Pancreas (tissue), 10 donors: ENCODE results near the gene TNFRSF14. TPM values are rescaled to one million over a fixed set of nuclear protein-coding genes. Genes with fewer than 3 reads are reported as not detected.

Experiments used
- ATAC-seq, 4 donors: fragments of 200-7000 bp; cut with Tn5 transposase; one replicate each; pipeline versions ENCODE4 v1.8.0 to v1.9.1; 2020; ENCODE audit warnings: mild to moderate bottlenecking in 4 of 4, moderate library complexity in 4 of 4
- DNase-seq, 6 donors: peaks; one replicate each; pipeline ENCODE4 v3.0.0-alpha.2; 2020
- FAIRE-seq: peaks from 2 replicates; lab custom pipeline; 2012; peaks lifted over from hg19 to GRCh38; lab: Jason Lieb, UNC
- H3K27ac ChIP-seq, 4 donors: fragments of 200-600 bp; sonication (generic); 1 replicate in 3 of 4; 2 replicates in 1 of 4; pipeline versions ENCODE4 v1.5.0 to v1.8.0; 2020
- H3K27me3 ChIP-seq, 4 donors: fragments of 200-600 bp; one replicate each; pipeline ENCODE4 v1.8.0; 2021
- H3K36me3 ChIP-seq, 3 donors: fragments of 200-600 bp; sonication (generic) in 1 of 3; one replicate each; pipeline versions ENCODE4 v1.5.0 to v1.8.0; 2020 to 2021
- H3K4me1 ChIP-seq, 3 donors: fragments of 200-600 bp; one replicate each; pipeline ENCODE4 v1.8.0; 2021
- H3K4me3 ChIP-seq, 4 donors: fragments of 200-600 bp; sonication (generic) in 2 of 4; one replicate each; pipeline versions ENCODE4 v1.5.0 to v1.8.0; 2020 to 2021
- H3K9me3 ChIP-seq, 4 donors: fragments of 200-600 bp; one replicate each; pipeline ENCODE4 v1.8.0; 2021
- CTCF ChIP-seq, 4 donors: fragments of 200-600 bp; sonication (generic) in 3 of 4; IDR thresholded peaks; one replicate each; pipeline versions ENCODE4 v1.5.0 to v1.8.0; 2021; ENCODE audit warnings: antibody characterized with exemption in 4 of 4
- WGBS, 2 donors: extraction: QIAGEN DNeasy Blood & Tissue Kit; methylation state at CpG; one replicate each; pipeline ENCODE4 v1.1.7; 2013; 5-methylcytosine and 5-hydroxymethylcytosine counted together
- intact Hi-C, 3 donors: fragments of 100-400 bp; cut with DNase I; formaldehyde crosslinking; loops; one replicate each; pipeline versions ENCODE4 v1.11.1 to v1.14.2; 2022
- polyA plus RNA-seq, 2 donors: library from polyadenylated mRNA; stranded (reverse); fragments of 200-250 nt; gene quantifications; one replicate each; pipeline ENCODE4 v1.2.3, GENCODE V29; 2013
- total RNA-seq, 6 donors: library from RNA; stranded (reverse); fragmentation: NEBNext Ultra II Directional in 4 of 6; extraction: Animal tissue kit (Norgen Biotek cat#: 25700) in 4 of 6; gene quantifications; one replicate each; pipeline versions ENCODE4 v1.2.1 to v1.2.4, GENCODE V29; 2021 to 2023
- donor health status: healthy with polysubstance abuse.
- donor health status: DM: no; HTN: no; CAD: no; lungs with moderate emphysema.
- donor health status: DM: no; HTN: no; CAD: no.
- donor health status: control.
- donor health status: control.
- donor health status: Bipolar disorder and iron deficiency.
- donor health status: DM: yes; HTN: yes; CAD: no.
- donor health status: DM: no; HTN: no; CAD: no.
- donor health status: DM: no; HTN: no; CAD: no.
- donor health status: DM: yes; HTN: yes; CAD: no.

The TNFRSF14 gene
- total and polyA plus RNA-seq, 8 donors, result 10.3 to 124 (median 24.9) TPM

- WGBS, 2 donors, result 97% methylated on average over 14 of the region's 14 CpGs
These were observed 39.2 kb upstream of the TNFRSF14 start for GRCh38 chr1:2516946-2517345.

GRCh38 chr1:2517966-2518365 is 38.2 kb upstream of the TNFRSF14 start:
- 95% methylated on average over 17 of the region's 17 CpGs for WGBS, 2 donors
- no peaks in the 10 kb centered on the region for H3K9me3 ChIP-seq
- FAIRE-seq, result no peak

More at GRCh38 chr1:2516946-2517345, 39.2 kb upstream of the TNFRSF14 start:
- no peak overlapping the region for H3K4me3 ChIP-seq
- no peaks in the 10 kb centered on the region for H3K4me1 ChIP-seq
- ATAC-seq, result no peak
- H3K27ac ChIP-seq, result no peak overlapping the region
- H3K36me3 ChIP-seq, result peaks cover 19 to 85% (median 54%) of the 10 kb centered on the region in 3 donors
- no peak for TF ChIP-seq CTCF (IDR thresholded peaks at IDR 0.05)
- H3K9me3 ChIP-seq, result no peaks in the 10 kb centered on the region
- no peak for FAIRE-seq
- no peak for DNase-seq
- H3K27me3 ChIP-seq, result no peaks in the 10 kb centered on the region
- intact Hi-C loops, result no loop called here

GRCh38 chr1:2518528-2518927 is 37.6 kb upstream of the TNFRSF14 start:
- ATAC-seq (no peak), DNase-seq (no peak), FAIRE-seq (no peak)
- WGBS, 2 donors, result 95% methylated on average over 26 of the region's 26 CpGs
- Histone ChIP-seq H3K27ac (no peak overlapping the region), H3K36me3 (peaks cover 19 to 71% (median 44%) of the 10 kb centered on the region in 3 donors), H3K9me3 (no peaks in the 10 kb centered on the region), H3K27me3 (no peaks in the 10 kb centered on the region), H3K4me1 (no peaks in the 10 kb centered on the region), H3K4me3 (no peak overlapping the region)
- intact Hi-C loops, result no loop called here
- TF ChIP-seq CTCF (IDR thresholded peaks at IDR 0.05), result no peak

More at GRCh38 chr1:2517966-2518365, 38.2 kb upstream of the TNFRSF14 start:
- no peaks in the 10 kb centered on the region for H3K27me3 ChIP-seq
- ATAC-seq (no peak), DNase-seq (no peak)
- no peak overlapping the region for H3K4me3 ChIP-seq
- peaks cover 19 to 76% (median 46%) of the 10 kb centered on the region in 3 donors for H3K36me3 ChIP-seq
- H3K4me1 ChIP-seq, result no peaks in the 10 kb centered on the region
- TF ChIP-seq CTCF (IDR thresholded peaks at IDR 0.05), result no peak
- no peak overlapping the region for H3K27ac ChIP-seq
- intact Hi-C loops, result no loop called here

GRCh38 chr1:2519029-2519685 is 37.0 kb upstream of the TNFRSF14 start:
- peaks cover 0 to 3% (median 0%) of the 10 kb centered on the region in 3 donors for H3K4me1 ChIP-seq
- no peak for TF ChIP-seq CTCF (IDR thresholded peaks at IDR 0.05)
- FAIRE-seq, result no peak
- no peak overlapping the region for H3K4me3 ChIP-seq
- no peaks in the 10 kb centered on the region for H3K27me3 ChIP-seq
- ATAC-seq, result no peak
- H3K9me3 ChIP-seq, result no peaks in the 10 kb centered on the region
- H3K27ac ChIP-seq, result no peak overlapping the region
- WGBS, 2 donors, result 92% methylated on average over 25 of the region's 25 CpGs
- peaks cover 15 to 64% (median 37%) of the 10 kb centered on the region in 3 donors for H3K36me3 ChIP-seq
- DNase-seq, result no peak
- intact Hi-C loops, result no loop called here

GRCh38 chr1:2519729-2520128 is 36.4 kb upstream of the TNFRSF14 start:
- intact Hi-C loops, result no loop called here
- FAIRE-seq (no peak), ATAC-seq (no peak), DNase-seq (no peak)
- Histone ChIP-seq H3K27ac (no peak overlapping the region), H3K27me3 (no peaks in the 10 kb centered on the region), H3K4me1 (peaks cover 0 to 9% (median 5%) of the 10 kb centered on the region in 3 donors), H3K36me3 (peaks cover 15 to 63% (median 36%) of the 10 kb centered on the region in 3 donors), H3K4me3 (no peak overlapping the region), H3K9me3 (no peaks in the 10 kb centered on the region)
- WGBS, 2 donors, result 93 to 94% methylated on average over 30 of the region's 30 CpGs
- no peak for TF ChIP-seq CTCF (IDR thresholded peaks at IDR 0.05)
